Uterus (tissue), 2 donors: ENCODE measurements around the gene ANKRD36C.
"Not testable (repeated sequence)": the region's sequence is repeated elsewhere in the genome, so short reads cannot be mapped to it uniquely, and the experiment has no call there.

Experiments used
- CTCF ChIP-seq, 4 experiments: fragments of 200-600 bp in 2 of 4; fragments of 450-650 bp in 2 of 4; sonication (generic) in 2 of 4; IDR thresholded peaks; one replicate each; pipeline ENCODE4 v1.5.1; 2016 to 2019; ENCODE audit warnings: antibody characterized with exemption in 4 of 4, mild to moderate bottlenecking in 2 of 4, moderate library complexity in 1 of 4
- POLR2A ChIP-seq, 2 donors: fragments of 450-650 bp; IDR thresholded peaks; one replicate each; pipeline ENCODE4 v1.6.1; 2016; ENCODE audit warnings: antibody characterized with exemption in 2 of 2, mild to moderate bottlenecking in 1 of 2, moderate library complexity in 1 of 2

DNA sequence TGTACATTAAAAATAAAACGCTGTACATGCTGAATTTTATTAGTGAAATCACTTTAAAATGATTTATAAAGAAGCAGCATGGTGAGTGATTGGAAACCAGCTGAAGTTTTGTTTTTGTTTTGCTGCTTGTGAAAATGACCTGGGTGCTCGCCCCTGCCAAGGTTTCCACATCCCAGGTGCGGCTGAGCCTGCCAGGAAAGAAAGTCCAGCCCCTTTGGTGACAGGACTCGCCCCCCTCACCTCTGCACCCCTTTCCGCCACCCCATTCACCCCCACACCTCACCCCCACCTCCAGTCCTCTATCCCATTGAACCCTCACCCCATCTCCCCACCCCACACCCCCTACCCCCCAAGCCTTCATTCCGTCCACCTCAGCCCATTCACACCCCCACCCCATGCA is 740 bp downstream of the ANKRD36C start:
- not testable (repeated sequence) for TF ChIP-seq CTCF, POLR2A (IDR thresholded peaks at IDR 0.05)
